ENCODE measurements around the gene WIZ. TPM values are rescaled to one million over a fixed set of nuclear protein-coding genes. Genes with fewer than 3 reads are reported as not detected.

WIZ gene
- total and polyA plus RNA-seq, 2 of the 8 experiments (the other 6 are each of a cell fraction or from before 2014, with no cell fraction given): 12.5 to 33.2 TPM

GRCh38 chr19:15456871-15457700, 7.3 kb upstream of the WIZ start:
- POLR2A ChIA-PET (ENCODE audit: partially characterized antibody): interaction anchor here (0.7 to 1.1 kb wide), 3 partner anchors 36 to 39 kb away, joined by 3 to 6 read pairs (median 3); partner anchors contain the start of gene AKAP8L
- peak overlapping the region; percentile 49 to 82 for H3K4me2 ChIP-seq (ENCODE audit: insufficient read depth in 1 of 2, low read depth in 2 of 2, low read length in 2 of 2)
- TF ChIP-seq JUND (IDR thresholded peaks at IDR 0.05; ENCODE audit: low read length) (no peak), RFX5 (IDR thresholded peaks at IDR 0.05; ENCODE audit: borderline replicate concordance, low read depth, low read length) (no peak), ATF2 (IDR thresholded peaks at IDR 0.05; ENCODE audit: low read length) (no peak), TCF12 (IDR thresholded peaks at IDR 0.05; ENCODE audit: low read depth, low read length) (0 out of 2 replicates have a peak, but pooled peaks have one; percentile 3), CTBP2 (IDR thresholded peaks at IDR 0.05; ENCODE audit: borderline replicate concordance, insufficient read depth, insufficient read length, low read length) (no peak), HDAC2 (IDR thresholded peaks at IDR 0.05; ENCODE audit: borderline replicate concordance in 1 of 2, low read depth in 2 of 2, low read length in 2 of 2) (0 out of 4 replicates have a peak, but pooled peaks of 1 of the 2 experiments have one; percentile 65), HDAC6 (IDR thresholded peaks at IDR 0.05; ENCODE audit: low read depth, low read length) (no peak), KDM5A (IDR thresholded peaks at IDR 0.05; ENCODE audit: low read length) (no peak), SAP30 (IDR thresholded peaks at IDR 0.05; ENCODE audit: insufficient read depth, insufficient replicate concordance, low read length) (no peak)

More at GRCh38 chr19:15456871-15457700, 7.3 kb upstream of the WIZ start:
- Histone ChIP-seq H4K8ac (ENCODE audit: extremely low read depth, insufficient read depth, low read length) (no peak overlapping the region), H3K14ac (ENCODE audit: insufficient read length) (no peak overlapping the region), H3K9ac (replicated peaks in 1 of 4; ENCODE audit: extremely low read depth in 1 of 4, low read depth in 3 of 4, low read length in 3 of 4) (no peak overlapping the region), H3K4me3 (ENCODE audit: extremely low read depth in 1 of 4, insufficient read depth in 2 of 4, low read depth in 3 of 4, low read length in 4 of 4) (peak overlapping the region; percentile 24 to 61 (median 36)), H2BK12ac (ENCODE audit: low read depth, low read length) (no peak overlapping the region), H2AFZ (ENCODE audit: low read length) (no peak overlapping the region), H2BK120ac (replicated peaks; ENCODE audit: low read depth, low read length) (no peak overlapping the region), H2AK5ac (ENCODE audit: low read depth, low read length) (no peak overlapping the region), H3K18ac (ENCODE audit: extremely low read depth, low read length) (no peak overlapping the region), H3K4me1 (replicated peaks in 1 of 4; ENCODE audit: control insufficient read depth in 3 of 4, insufficient read depth in 4 of 4, low read length in 3 of 4) (peaks cover 0 to 17% (median 10%) of the 10 kb centered on the region in 4 experiments; a peak in 5 of 7 replicates), H4K20me1 (replicated peaks in 1 of 2; ENCODE audit: control insufficient read depth in 1 of 2, insufficient read depth in 2 of 2, low read length in 2 of 2) (peaks cover 0 to 7% of the 10 kb centered on the region in 2 experiments), H3K27ac (ENCODE audit: low read depth, low read length) (no peak overlapping the region), H3K23me2 (ENCODE audit: low read depth, low read length) (peaks cover 13% of the 10 kb centered on the region; the same call in 1 of the 2 replicates), H4K91ac (replicated peaks; ENCODE audit: insufficient read length, low read length) (no peak overlapping the region), H2BK20ac (ENCODE audit: low read length) (no peak overlapping the region), H2BK15ac (ENCODE audit: low read length) (no peak overlapping the region), H3K4ac (replicated peaks; ENCODE audit: insufficient read length, low read depth, low read length) (no peak overlapping the region), H3K27me3 (replicated peaks in 1 of 4; ENCODE audit: control insufficient read depth in 3 of 4, extremely low read depth in 1 of 4, insufficient read depth in 3 of 4, low read length in 3 of 4) (peaks cover 20 to 69% (median 55%) of the 10 kb centered on the region in 4 experiments), H3K36me3 (ENCODE audit: control insufficient read depth in 2 of 4, insufficient read depth in 4 of 4, low read length in 3 of 4) (no peaks in the 10 kb centered on the region; a peak in 1 of 8 replicates), H3K79me2 (ENCODE audit: control insufficient read depth in 1 of 2, insufficient read depth in 2 of 2, low read length in 2 of 2) (no peaks in the 10 kb centered on the region), H2BK5ac (ENCODE audit: low read depth, low read length) (no peak overlapping the region), H4K5ac (ENCODE audit: insufficient read length, low read depth, low read length) (no peak overlapping the region), H3K9me3 (ENCODE audit: insufficient read depth in 2 of 2, low read depth in 1 of 2, low read length in 1 of 2) (no peaks in the 10 kb centered on the region), H3K23ac (ENCODE audit: insufficient read length) (no peak overlapping the region), H3K79me1 (ENCODE audit: low read depth, low read length) (no peaks in the 10 kb centered on the region), H3K56ac (replicated peaks; ENCODE audit: insufficient read length, low read depth, low read length) (no peak overlapping the region)
- CTCF ChIA-PET (ENCODE audit: partially characterized antibody): interaction anchor here (0.5 to 5.7 kb wide), 12 partner anchors 7 to 671 kb away, joined by 3 to 25 read pairs (median 4); partner anchors contain the start of genes AKAP8L and RASAL3
- FAIRE-seq (peak; percentile 13), DNase-seq (ENCODE audit: low read depth in 1 of 2, low spot score in 2 of 2) (peak; percentile 74 to 91)
- WGBS, 2 experiments (ENCODE audit: extremely low coverage in 1 of 2, insufficient coverage in 1 of 2, insufficient read length in 1 of 2, insufficient replicate concordance in 2 of 2, low coverage in 1 of 2, low lambda C conversion rate in 2 of 2, missing lambda C conversion rate in 1 of 2): 1% methylated on average over 37 of the region's 86 CpGs; no CpG with 5 or more reads in 1 of the 2 experiments

All from H1 (cell line).